ENCODE measurements around the gene RBM5. TPM values are rescaled to one million over a fixed set of nuclear protein-coding genes. Genes with fewer than 3 reads are reported as not detected.

Gene RBM5
- total RNA-seq, 4 donors from 2014 or later = 78.0 to 161 (median 95.8) TPM

DNA sequence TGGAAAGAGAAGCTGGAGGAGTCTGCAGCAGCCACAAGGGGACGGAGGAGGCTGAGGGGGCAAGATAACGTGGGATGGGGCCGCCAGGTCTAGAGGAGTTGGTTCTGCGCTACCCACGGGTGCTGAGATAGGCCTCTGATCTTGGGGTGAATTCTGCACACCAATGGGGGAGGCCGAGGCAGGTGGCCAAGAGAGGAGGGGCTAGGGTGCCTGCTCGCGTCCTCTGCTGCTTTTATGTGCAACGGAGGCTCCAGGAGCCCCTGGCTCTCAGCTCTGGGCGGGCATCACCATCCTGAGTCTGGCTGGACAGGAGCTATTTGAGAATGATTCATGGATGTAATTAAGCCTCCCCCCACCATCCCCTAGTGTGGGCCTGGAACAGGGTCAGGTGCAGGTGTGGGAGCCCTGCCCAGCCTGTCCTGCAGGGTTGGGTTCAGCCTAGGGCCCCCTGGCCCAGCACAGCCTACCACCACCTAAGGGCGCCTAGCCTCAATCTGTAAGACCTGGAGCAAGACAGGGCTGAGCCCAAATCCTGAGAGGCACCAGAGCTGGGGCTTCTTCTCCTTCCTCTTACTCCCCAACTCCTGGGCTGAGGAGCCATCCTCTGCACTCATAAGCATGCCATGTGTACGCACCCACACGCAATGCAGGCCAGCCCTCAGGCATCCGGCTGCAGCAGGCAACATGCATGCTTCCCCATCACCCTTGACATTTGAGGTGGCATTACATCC lies 34.1 kb downstream of the RBM5 start:
- Histone ChIP-seq H3K4me3 (no peak overlapping the region), H3K36me3 (peaks cover 24 to 36% (median 34%) of the 10 kb centered on the region in 4 donors), H3K4me1 (peaks cover 31 to 48% (median 48%) of the 10 kb centered on the region in 4 donors), H3K27ac (replicated peaks in 1 of 4) (no peak overlapping the region), H3K27me3 (peaks cover 0 to 8% (median 0%) of the 10 kb centered on the region in 4 donors), H3K9me3 (no peaks in the 10 kb centered on the region)
- TF ChIP-seq EP300 (IDR thresholded peaks at IDR 0.05) = no peak
- TF ChIP-seq POLR2AphosphoS5 (IDR thresholded peaks at IDR 0.05) = peak in 1 of 2 donors; percentile 4
- intact Hi-C loops (cut with DNase I) = loop anchor here (5.0 kb wide), 2 partner anchors 49 to 149 kb away; no protein-coding TSS in a partner anchor
- DNase-seq (ENCODE audit: extremely low spot score) = no peak
- 67% methylated on average over 12 of the region's 14 CpGs for WGBS

DNA sequence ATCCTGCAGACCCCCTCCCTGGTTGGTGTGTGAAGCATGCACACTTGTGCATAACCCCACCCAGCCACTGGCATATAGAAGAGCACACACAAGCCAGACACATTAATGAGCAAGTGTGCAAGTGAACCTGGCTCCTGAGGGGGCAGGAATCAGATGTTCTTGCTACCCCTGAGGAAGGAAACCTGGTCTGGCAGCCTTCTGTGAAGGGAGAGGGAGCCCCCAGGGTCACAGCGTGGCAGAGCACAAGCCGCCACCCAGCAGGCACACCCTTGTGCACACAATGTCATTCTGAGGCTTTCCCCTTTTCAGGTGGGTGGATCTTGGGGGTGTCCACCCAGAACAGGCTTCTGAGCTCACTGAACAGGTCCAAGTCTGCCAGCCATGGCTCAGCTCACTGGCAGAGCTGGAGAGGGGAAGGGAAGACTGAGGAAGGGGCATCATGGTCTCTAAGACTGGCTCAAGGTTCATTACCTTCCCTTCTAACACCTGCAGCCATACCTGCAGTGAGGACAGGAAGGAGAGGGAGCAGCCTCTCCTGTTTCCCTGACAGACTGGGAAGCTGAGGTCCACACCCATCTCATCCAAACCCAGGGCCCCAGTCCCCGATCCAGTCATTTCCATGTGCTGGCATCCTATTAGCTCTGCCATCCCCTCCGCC lies 34.8 kb downstream of the RBM5 start:
- TF ChIP-seq, protein P1, sequence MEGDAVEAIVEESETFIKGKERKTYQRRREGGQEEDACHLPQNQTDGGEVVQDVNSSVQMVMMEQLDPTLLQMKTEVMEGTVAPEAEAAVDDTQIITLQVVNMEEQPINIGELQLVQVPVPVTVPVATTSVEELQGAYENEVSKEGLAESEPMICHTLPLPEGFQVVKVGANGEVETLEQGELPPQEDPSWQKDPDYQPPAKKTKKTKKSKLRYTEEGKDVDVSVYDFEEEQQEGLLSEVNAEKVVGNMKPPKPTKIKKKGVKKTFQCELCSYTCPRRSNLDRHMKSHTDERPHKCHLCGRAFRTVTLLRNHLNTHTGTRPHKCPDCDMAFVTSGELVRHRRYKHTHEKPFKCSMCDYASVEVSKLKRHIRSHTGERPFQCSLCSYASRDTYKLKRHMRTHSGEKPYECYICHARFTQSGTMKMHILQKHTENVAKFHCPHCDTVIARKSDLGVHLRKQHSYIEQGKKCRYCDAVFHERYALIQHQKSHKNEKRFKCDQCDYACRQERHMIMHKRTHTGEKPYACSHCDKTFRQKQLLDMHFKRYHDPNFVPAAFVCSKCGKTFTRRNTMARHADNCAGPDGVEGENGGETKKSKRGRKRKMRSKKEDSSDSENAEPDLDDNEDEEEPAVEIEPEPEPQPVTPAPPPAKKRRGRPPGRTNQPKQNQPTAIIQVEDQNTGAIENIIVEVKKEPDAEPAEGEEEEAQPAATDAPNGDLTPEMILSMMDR (IDR thresholded peaks at IDR 0.05) = no peak
- TF ChIP-seq POLR2AphosphoS5 (IDR thresholded peaks at IDR 0.05) = peak in 1 of 2 donors; percentile 3
- peaks cover 31 to 48% (median 48%) of the 10 kb centered on the region in 4 donors for H3K4me1 ChIP-seq
- H3K27ac ChIP-seq (replicated peaks in 1 of 4) = no peak overlapping the region
- peaks cover 17 to 29% (median 27%) of the 10 kb centered on the region in 4 donors for H3K36me3 ChIP-seq
- H3K27me3 ChIP-seq = peaks cover 0 to 8% (median 0%) of the 10 kb centered on the region in 4 donors
- no peaks in the 10 kb centered on the region for H3K9me3 ChIP-seq
- DNase-seq (ENCODE audit: extremely low spot score) = no peak
- 83% methylated on average over 4 of the region's 4 CpGs for WGBS
- no peak overlapping the region for H3K4me3 ChIP-seq
- intact Hi-C loops (cut with DNase I) = loop anchor here (5.0 kb wide), 2 partner anchors 49 to 149 kb away; no protein-coding TSS in a partner anchor

DNA sequence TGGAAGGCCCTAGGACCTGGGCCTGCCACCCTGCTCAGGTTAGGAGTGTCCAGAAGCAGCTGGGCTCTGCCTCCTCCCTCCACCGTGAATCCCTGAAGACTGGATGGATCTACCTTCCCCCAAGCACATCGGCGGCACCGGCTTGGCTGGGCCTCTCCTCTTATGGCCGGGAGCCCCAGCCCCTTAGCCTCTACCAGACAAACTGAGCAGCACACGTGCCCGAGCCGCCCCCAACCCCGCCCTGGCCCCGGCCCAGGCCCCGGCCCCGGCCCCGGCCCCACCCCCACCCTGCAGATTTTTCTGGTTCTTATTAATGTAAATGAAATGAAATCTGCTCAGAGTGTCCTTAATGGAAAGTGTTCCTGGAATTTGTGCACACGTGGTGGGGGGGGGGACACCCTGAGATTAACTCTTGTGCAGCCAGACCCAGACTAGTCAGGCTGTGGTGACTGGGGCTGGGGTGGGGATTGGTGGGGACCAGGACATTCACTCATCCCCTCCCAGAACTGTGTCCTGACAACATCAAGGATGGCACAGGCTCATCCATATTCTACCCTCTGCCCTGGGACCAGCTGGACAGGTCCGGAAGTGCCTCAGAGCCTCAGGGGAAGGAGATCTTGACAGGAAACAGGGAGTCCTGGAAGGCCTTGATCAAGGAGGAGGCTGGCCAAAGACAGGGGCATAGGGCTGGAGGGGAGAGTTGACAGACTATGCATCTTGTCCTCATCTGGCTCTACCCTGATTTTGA lies 35.5 kb downstream of the RBM5 start:
- no peak for DNase-seq (ENCODE audit: extremely low spot score)
- peaks cover 0 to 8% (median 0%) of the 10 kb centered on the region in 4 donors for H3K27me3 ChIP-seq
- H3K4me1 ChIP-seq = peaks cover 31 to 48% (median 48%) of the 10 kb centered on the region in 4 donors
- WGBS = 24% methylated on average over 11 of the region's 15 CpGs
- intact Hi-C loops (cut with DNase I) = loop anchor here (5.0 kb wide), 2 partner anchors 48 to 148 kb away; no protein-coding TSS in a partner anchor
- TF ChIP-seq EP300 (IDR thresholded peaks at IDR 0.05) (no peak), POLR2AphosphoS5 (IDR thresholded peaks at IDR 0.05) (no peak), POLR2A (IDR thresholded peaks at IDR 0.05; ENCODE audit: low read depth) (no peak)
- TF ChIP-seq, protein P1 (IDR thresholded peaks at IDR 0.05) = no peak
- no peaks in the 10 kb centered on the region for H3K9me3 ChIP-seq
- no peak overlapping the region for H3K27ac ChIP-seq (replicated peaks in 1 of 4)
- no peak overlapping the region for H3K4me3 ChIP-seq
- peaks cover 10 to 22% (median 20%) of the 10 kb centered on the region in 4 donors for H3K36me3 ChIP-seq

DNA sequence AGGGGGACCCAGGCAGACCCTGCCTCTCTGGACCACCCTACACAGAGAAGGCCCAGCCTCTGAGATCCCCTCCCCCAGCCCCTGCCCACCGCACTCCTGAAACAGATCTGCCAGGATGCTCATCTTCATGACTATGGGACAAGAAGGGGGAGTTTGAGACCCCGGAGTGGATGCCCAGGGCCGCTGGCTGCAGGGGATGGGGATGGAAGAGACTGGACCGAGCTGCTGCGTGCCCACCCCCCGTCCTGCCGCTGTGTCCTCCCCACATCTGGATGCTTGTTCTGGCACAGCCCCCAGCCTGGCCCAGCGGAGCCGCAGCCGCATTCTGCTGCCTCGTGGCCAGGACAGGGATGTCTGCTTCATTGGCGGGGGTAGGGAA lies 36.1 kb downstream of the RBM5 start:
- DNase-seq (ENCODE audit: extremely low spot score) = no peak
- H3K36me3 ChIP-seq = peaks cover 4 to 16% (median 14%) of the 10 kb centered on the region in 4 donors
- H3K4me3 ChIP-seq = no peak overlapping the region
- H3K4me1 ChIP-seq = peaks cover 31 to 48% (median 48%) of the 10 kb centered on the region in 4 donors
- H3K27ac ChIP-seq (replicated peaks in 1 of 4) = no peak overlapping the region
- TF ChIP-seq POLR2A (IDR thresholded peaks at IDR 0.05; ENCODE audit: low read depth) (no peak), POLR2AphosphoS5 (IDR thresholded peaks at IDR 0.05) (no peak), EP300 (IDR thresholded peaks at IDR 0.05) (no peak)
- TF ChIP-seq, protein P1 (IDR thresholded peaks at IDR 0.05) = no peak
- intact Hi-C loops (cut with DNase I) = loop anchor here (5.0 kb wide), 2 partner anchors 48 to 148 kb away; no protein-coding TSS in a partner anchor
- no peaks in the 10 kb centered on the region for H3K9me3 ChIP-seq
- 42% methylated on average over 2 of the region's 12 CpGs for WGBS
- peaks cover 0 to 8% (median 0%) of the 10 kb centered on the region in 4 donors for H3K27me3 ChIP-seq

Data from esophagus muscularis mucosa (tissue), 4 donors.